IPS-18a (cell line): ENCODE data around the gene CSF2.

Experiments
- H3K27ac ChIP-seq: one replicate; pipeline ENCODE4 v1.5.1; 2013; ENCODE audit warnings: low read length
- H3K27me3 ChIP-seq: one replicate; pipeline ENCODE4 v1.6.1; 2013; ENCODE audit warnings: mild to moderate bottlenecking, low read length; ENCODE audit not compliant: control insufficient read depth, insufficient read depth
- H3K36me3 ChIP-seq: one replicate; pipeline ENCODE4 v1.6.1; 2013; ENCODE audit warnings: low read depth, low read length; ENCODE audit not compliant: control insufficient read depth
- H3K4me1 ChIP-seq: one replicate; pipeline ENCODE4 v1.6.1; 2013; ENCODE audit warnings: low read depth, low read length; ENCODE audit not compliant: control insufficient read depth
- H3K4me3 ChIP-seq: one replicate; pipeline ENCODE4 v1.5.1; 2013; ENCODE audit warnings: low read length
- H3K9ac ChIP-seq: one replicate; pipeline ENCODE4 v1.6.1; 2013; ENCODE audit warnings: mild to moderate bottlenecking, low read length, moderate library complexity
- H3K9me3 ChIP-seq: one replicate; pipeline ENCODE4 v1.6.1; 2013; ENCODE audit warnings: low read depth, low read length; ENCODE audit not compliant: control insufficient read depth

The CSF2 gene

GRCh38 chr5:132055808-132056609 lies 17.6 kb upstream of the CSF2 start:
- Histone ChIP-seq H3K4me3 (no peak overlapping the region), H3K27me3 (no peaks in the 10 kb centered on the region), H3K27ac (no peak overlapping the region), H3K9ac (no peak overlapping the region), H3K4me1 (no peaks in the 10 kb centered on the region), H3K36me3 (no peaks in the 10 kb centered on the region), H3K9me3 (no peaks in the 10 kb centered on the region)

GRCh38 chr5:132056610-132057497 lies 16.7 kb upstream of the CSF2 start:
- Histone ChIP-seq H3K4me3 (no peak overlapping the region), H3K27me3 (no peaks in the 10 kb centered on the region), H3K9ac (no peak overlapping the region), H3K9me3 (no peaks in the 10 kb centered on the region), H3K36me3 (no peaks in the 10 kb centered on the region), H3K4me1 (no peaks in the 10 kb centered on the region), H3K27ac (no peak overlapping the region)

DNA sequence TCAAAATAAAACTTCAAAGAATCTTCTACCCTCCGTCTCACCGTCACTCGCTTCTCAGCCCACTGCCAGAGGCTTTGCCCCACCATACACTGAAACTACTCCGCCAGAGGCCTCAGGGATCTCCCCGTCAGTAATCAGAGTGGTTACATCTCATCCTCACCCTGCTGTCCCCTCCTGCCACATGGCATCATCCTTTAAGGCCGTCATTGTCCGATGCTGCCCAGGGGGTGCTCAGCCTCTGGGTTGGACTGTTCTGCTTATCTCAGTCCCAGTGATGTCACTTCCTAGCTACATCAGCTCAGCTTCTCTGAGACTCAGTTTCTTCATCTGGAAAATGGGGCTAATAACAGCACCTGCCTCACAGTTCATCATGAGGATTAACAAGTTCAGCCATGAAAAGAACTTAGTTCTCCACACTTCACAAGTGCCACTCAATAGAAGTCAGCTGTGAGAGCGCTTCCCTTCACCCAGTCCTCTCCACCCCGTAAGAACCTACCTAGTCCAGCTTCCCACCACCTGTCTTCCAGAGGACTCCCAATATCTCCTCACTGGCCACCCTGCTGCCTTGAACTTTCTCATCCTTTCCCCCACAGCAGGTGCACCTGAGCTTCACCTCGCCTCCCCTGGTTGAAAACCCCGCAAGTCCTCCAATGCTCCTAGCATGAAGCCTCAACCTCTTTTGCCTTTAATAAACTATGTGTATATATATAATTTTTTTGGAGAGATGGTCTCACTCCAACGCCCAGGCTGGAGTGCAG lies 15.9 kb upstream of the CSF2 start:
- no peaks in the 10 kb centered on the region for H3K4me1 ChIP-seq
- no peak overlapping the region for H3K4me3 ChIP-seq
- H3K9ac ChIP-seq: no peak overlapping the region
- H3K27ac ChIP-seq: no peak overlapping the region
- no peaks in the 10 kb centered on the region for H3K36me3 ChIP-seq
- H3K9me3 ChIP-seq: no peaks in the 10 kb centered on the region
- H3K27me3 ChIP-seq: no peaks in the 10 kb centered on the region

DNA sequence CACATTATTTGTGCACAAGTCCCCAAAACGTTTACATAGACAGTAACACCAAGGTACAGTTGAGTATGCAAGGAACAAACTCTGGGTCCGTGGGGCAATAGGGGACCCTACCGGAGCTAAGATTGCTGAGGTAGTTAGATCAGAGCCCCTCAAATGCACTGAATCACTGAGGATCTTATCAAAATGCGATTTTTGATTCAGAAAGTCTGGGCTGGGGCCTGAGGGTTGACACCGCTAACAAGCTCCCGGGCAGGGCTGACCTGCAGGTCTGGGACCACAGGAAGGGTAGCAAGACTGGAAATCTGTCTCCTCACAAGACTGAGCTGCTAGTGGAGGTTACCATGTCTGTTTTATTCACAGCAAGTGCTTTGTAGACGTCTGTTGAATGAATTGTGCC lies 14.9 kb upstream of the CSF2 start:
- H3K4me1 ChIP-seq: no peaks in the 10 kb centered on the region
- no peaks in the 10 kb centered on the region for H3K9me3 ChIP-seq

DNA sequence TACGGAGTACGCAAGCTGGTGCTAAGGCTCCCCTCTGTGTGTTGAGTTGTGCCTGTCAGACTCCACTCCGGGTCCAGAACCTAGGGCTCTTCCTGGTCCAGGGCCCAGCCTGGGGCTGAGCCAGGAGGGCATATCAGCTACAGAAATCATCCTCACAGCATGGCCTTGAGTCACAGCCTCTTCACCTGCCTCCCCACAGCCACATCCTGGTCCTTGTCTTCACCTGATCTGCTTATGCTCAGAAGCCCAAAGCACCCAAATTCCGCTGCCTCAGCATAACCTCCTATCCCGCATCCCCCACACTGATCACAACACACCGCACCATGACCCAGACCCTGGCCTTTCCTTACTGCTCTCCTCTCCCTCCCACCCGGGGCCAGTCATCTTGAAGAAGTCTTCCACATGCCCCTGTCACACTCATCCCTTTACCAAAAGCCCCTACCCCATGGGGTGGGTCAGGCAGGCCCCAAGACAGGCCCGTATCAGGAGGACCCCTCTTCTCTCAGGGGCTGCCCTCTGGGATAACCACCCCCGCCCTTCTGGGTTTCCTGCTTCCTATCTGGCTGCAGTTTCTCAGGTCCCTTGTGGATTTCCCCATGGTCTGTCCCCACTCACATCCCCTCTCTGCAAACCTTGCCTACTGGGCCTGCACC lies 14.4 kb upstream of the CSF2 start:
- no peaks in the 10 kb centered on the region for H3K36me3 ChIP-seq
- no peaks in the 10 kb centered on the region for H3K27me3 ChIP-seq
- H3K4me3 ChIP-seq: no peak overlapping the region
- H3K9ac ChIP-seq: no peak overlapping the region
- no peak overlapping the region for H3K27ac ChIP-seq
- H3K9me3 ChIP-seq: no peaks in the 10 kb centered on the region
- H3K4me1 ChIP-seq: no peaks in the 10 kb centered on the region

More for the DNA sequence above, 14.9 kb upstream of the CSF2 start:
- Histone ChIP-seq H3K27me3 (no peaks in the 10 kb centered on the region), H3K27ac (no peak overlapping the region), H3K36me3 (no peaks in the 10 kb centered on the region), H3K9ac (no peak overlapping the region), H3K4me3 (no peak overlapping the region)

DNA sequence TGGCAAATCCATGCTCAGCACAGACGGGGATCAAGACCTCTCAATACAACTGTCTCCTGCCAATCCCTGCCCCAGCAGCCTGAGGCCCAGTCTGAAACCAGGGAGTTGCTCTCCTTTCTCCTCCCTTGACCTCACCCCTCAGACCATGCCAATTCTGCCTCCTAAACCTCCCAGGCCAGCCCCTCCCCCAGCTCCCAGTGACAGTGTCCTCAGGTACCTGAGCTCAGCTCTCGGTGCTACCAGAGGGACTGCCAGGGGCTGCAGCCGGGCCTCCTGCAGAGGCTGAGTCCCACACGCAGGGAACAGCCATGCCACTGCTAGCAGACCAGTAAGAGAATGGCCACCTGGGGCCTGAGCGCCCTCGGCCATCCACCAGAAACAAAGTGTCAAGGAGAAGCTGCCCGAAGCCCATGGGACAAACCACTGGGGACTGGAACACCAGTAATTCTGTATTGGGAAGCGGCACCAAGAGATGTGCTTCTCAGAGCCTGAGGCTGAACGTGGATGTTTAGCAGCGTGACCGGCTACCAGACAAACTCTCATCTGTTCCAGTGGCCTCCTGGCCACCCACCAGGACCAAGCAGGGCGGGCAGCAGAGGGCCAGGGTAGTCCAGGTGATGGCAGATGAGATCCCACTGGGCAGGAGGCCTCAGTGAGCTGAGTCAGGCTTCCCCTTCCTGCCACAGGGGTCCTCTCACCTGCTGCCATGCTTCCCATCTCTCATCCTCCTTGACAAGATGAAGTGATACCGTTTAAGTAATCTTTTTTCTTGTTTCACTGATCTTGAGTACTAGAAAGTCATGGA lies 13.7 kb upstream of the CSF2 start:
- H3K4me1 ChIP-seq: no peaks in the 10 kb centered on the region
- H3K27ac ChIP-seq: no peak overlapping the region
- no peaks in the 10 kb centered on the region for H3K9me3 ChIP-seq

DNA sequence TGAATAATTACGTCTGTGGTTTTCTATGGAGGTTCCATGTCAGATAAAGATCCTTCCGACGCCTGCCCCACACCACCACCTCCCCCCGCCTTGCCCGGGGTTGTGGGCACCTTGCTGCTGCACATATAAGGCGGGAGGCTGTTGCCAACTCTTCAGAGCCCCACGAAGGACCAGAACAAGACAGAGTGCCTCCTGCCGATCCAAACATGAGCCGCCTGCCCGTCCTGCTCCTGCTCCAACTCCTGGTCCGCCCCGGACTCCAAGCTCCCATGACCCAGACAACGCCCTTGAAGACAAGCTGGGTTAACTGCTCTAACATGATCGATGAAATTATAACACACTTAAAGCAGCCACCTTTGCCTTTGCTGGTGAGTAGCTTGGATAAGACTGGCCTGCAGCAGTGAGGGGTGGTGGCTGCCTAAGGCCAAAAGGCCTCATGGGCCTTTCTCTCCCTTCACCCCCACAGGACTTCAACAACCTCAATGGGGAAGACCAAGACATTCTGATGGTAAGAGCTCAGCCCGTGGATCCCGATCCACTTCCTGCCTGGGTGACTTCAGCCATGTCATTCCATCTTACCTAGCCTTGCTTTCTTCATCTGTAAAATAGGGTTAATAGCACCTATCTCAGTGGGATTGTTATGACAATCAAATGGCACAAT lies 13.0 kb upstream of the CSF2 start, which contains the start of gene IL3:
IL3 (plus strand) TSS at position 155 of the 661 bp plus-strand sequence; CDS start at position 207, 52 bp downstream.
- Histone ChIP-seq H3K36me3 (no peaks in the 10 kb centered on the region), H3K4me1 (no peaks in the 10 kb centered on the region), H3K9ac (no peak within 1 kb of the TSS), H3K4me3 (no peak within 1 kb of the TSS), H3K9me3 (no peaks in the 10 kb centered on the region), H3K27ac (no peak within 1 kb of the TSS), H3K27me3 (no peaks in the 10 kb centered on the region)

More for the DNA sequence above, 13.7 kb upstream of the CSF2 start:
- no peaks in the 10 kb centered on the region for H3K27me3 ChIP-seq
- no peak overlapping the region for H3K4me3 ChIP-seq
- no peak overlapping the region for H3K9ac ChIP-seq
- no peaks in the 10 kb centered on the region for H3K36me3 ChIP-seq

GRCh38 chr5:132063090-132063911 lies 10.3 kb upstream of the CSF2 start:
- no peaks in the 10 kb centered on the region for H3K4me1 ChIP-seq
- no peak overlapping the region for H3K9ac ChIP-seq

DNA sequence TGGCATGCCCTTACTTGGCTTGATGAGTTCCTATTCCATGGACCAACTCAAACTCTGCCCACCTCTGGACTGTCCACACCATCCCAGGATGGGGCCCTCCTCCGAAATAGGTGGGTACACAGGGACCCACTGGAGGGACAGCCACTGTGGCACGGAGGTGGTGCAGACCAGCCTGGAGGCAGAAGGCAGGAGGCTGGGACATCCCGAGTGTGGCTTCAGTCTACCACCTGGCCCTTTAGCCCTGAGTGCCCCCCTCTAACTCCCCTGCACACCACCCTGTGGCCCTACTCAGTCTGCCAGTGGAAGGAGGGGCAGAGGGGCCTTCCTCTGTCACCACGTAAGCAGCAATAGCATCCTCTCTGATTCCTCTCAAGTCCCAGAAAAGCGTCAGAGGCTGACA lies 9.4 kb upstream of the CSF2 start:
- Histone ChIP-seq H3K4me3 (no peak overlapping the region), H3K27ac (no peak overlapping the region), H3K9me3 (no peaks in the 10 kb centered on the region), H3K36me3 (no peaks in the 10 kb centered on the region), H3K27me3 (no peaks in the 10 kb centered on the region), H3K4me1 (no peaks in the 10 kb centered on the region), H3K9ac (no peak overlapping the region)

More at GRCh38 chr5:132063090-132063911, 10.3 kb upstream of the CSF2 start:
- H3K27me3 ChIP-seq: no peaks in the 10 kb centered on the region
- no peaks in the 10 kb centered on the region for H3K9me3 ChIP-seq
- H3K36me3 ChIP-seq: no peaks in the 10 kb centered on the region
- no peak overlapping the region for H3K4me3 ChIP-seq
- H3K27ac ChIP-seq: no peak overlapping the region
